Panc1 (cell line): ENCODE results near the gene CEACAM7. TPM values are rescaled to one million over a fixed set of nuclear protein-coding genes. Genes with fewer than 3 reads are reported as not detected.

ENCODE experiments used
- ATAC-seq: fragments of 200-7000 bp; cut with Tn5 transposase; 2 replicates; pipeline ENCODE4 v1.9.1; 2020; ENCODE audit warnings: mild to moderate bottlenecking, moderate library complexity
- BruUV-seq: library from RNA; stranded (reverse); fragments of 400-500 nt; replicated peaks from 2 replicates; lab custom pipeline; 2021; lab: Mats Ljungman, UMichigan
- CTCF ChIA-PET: fragments of 300-600 bp; sonication (Branson Sonifier 250); formaldehyde crosslinking; loops from one replicate; lab custom pipeline; 2022; ENCODE audit warnings: antibody characterized with exemption; lab: Charles Lee
- POLR2A ChIA-PET: fragments of 300-600 bp; sonication (Branson Sonifier 250); formaldehyde crosslinking; loops from one replicate; lab custom pipeline; 2022; ENCODE audit warnings: antibody characterized with exemption; lab: Charles Lee
- DNase-seq: peaks from one replicate; pipeline ENCODE4 v3.0.0-alpha.2; 2010; ENCODE audit warnings: low read depth, low spot score
- H3K27ac ChIP-seq: 2 replicates; pipeline ENCODE4 v1.5.1; 2011; ENCODE audit warnings: mild to moderate bottlenecking, low read length, inconsistent platforms
- H3K27me3 ChIP-seq: fragments of 200-500 bp; sonication (Bioruptor generic); 2 replicates; pipeline ENCODE4 v1.6.0; 2014; ENCODE audit warnings: low read length, inconsistent platforms; ENCODE audit not compliant: control insufficient read depth, insufficient read depth
- H3K36me3 ChIP-seq: fragments of 200-500 bp; sonication (Bioruptor generic); 2 replicates; pipeline ENCODE4 v1.5.1; 2014; ENCODE audit warnings: inconsistent platforms, mild to moderate bottlenecking, low read length, moderate library complexity; ENCODE audit not compliant: control insufficient read depth, insufficient read depth
- H3K4me1 ChIP-seq: 2 replicates; pipeline ENCODE4 v1.5.1; 2011; ENCODE audit warnings: inconsistent platforms, mild to moderate bottlenecking, low read length, moderate library complexity; ENCODE audit not compliant: control insufficient read depth, insufficient read depth
- H3K4me3 ChIP-seq, 2 experiments: 2 replicates each; pipeline ENCODE4 v1.5.1; 2011 to 2012; ENCODE audit warnings: low read depth in 2 of 2, low read length in 2 of 2, mild to moderate bottlenecking in 2 of 2, inconsistent platforms in 1 of 2, moderate library complexity in 1 of 2
- H3K9me3 ChIP-seq: fragments of 200-500 bp; sonication (Bioruptor generic); 2 replicates; pipeline ENCODE4 v1.5.1; 2014; ENCODE audit warnings: low read depth, mild to moderate bottlenecking, inconsistent platforms, low read length, moderate library complexity; ENCODE audit not compliant: control insufficient read depth, insufficient read depth
- POLR2AphosphoS5 ChIP-seq: IDR thresholded peaks from 2 replicates; pipeline ENCODE4 v1.6.1; 2012; ENCODE audit warnings: mild to moderate bottlenecking, low read depth, low read length, moderate library complexity
- SIN3A ChIP-seq: IDR thresholded peaks from 2 replicates; pipeline ENCODE4 v1.6.1; 2012; ENCODE audit warnings: low read depth, mild to moderate bottlenecking, low read length, moderate library complexity, borderline replicate concordance; ENCODE audit not compliant: insufficient read depth
- TCF7L2 ChIP-seq: IDR thresholded peaks from 2 replicates; pipeline ENCODE4 v1.6.1; 2011; ENCODE audit warnings: mild to moderate bottlenecking, low read depth, low read length, inconsistent platforms
- in situ Hi-C: cut with HindIII; loops from 2 replicates; pipeline ENCODE4 v1.10.0; 2016; ENCODE audit warnings: low sequenced_read_pairs, low pct_unique_long_range_greater_than_20kb
- intact Hi-C: fragments of 100-400 bp; cut with micrococcal nuclease; formaldehyde crosslinking; loops from one replicate; pipeline ENCODE4 v1.10.0; 2022; ENCODE audit not compliant: unreplicated experiment
- total RNA-seq: library from RNA; stranded (reverse); gene quantifications from one replicate; pipeline ENCODE4 v1.2.1, GENCODE V29; 2021; ENCODE audit not compliant: unreplicated experiment
- TF ChIP-seq, protein P1 (sequence below), 2 experiments: IDR thresholded peaks; 2 replicates each; pipeline ENCODE4 v1.6.1; 2011 to 2012; ENCODE audit warnings: low read depth in 2 of 2, control low read depth in 1 of 2, low read length in 1 of 2, mild to moderate bottlenecking in 1 of 2, moderate library complexity in 1 of 2; ENCODE audit not compliant: insufficient read depth in 1 of 2
- TF ChIP-seq, protein P2 (sequence below): fragments of 450-650 bp; IDR thresholded peaks from 2 replicates; pipeline ENCODE4 v1.5.1; 2017; ENCODE audit warnings: mild to moderate bottlenecking

Gene CEACAM7
- total RNA-seq, 1 experiment from 2014 or later = not detected

DNA sequence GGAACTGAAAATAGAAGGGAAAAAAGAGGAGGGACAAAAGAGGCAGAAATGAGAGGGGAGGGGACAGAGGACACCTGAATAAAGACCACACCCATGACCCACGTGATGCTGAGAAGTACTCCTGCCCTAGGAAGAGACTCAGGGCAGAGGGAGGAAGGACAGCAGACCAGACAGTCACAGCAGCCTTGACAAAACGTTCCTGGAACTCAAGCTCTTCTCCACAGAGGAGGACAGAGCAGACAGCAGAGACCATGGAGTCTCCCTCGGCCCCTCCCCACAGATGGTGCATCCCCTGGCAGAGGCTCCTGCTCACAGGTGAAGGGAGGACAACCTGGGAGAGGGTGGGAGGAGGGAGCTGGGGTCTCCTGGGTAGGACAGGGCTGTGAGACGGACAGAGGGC, 20.4 kb upstream of the CEACAM7 start, which contains the start of gene CEACAM5:
Gene CEACAM5 (plus strand): TSS at position 146 of the 400 bp plus-strand sequence. CDS start 106 bp downstream, at position 252.
- Histone ChIP-seq H3K4me3 (no peak within 1 kb of the TSS), H3K4me1 (no peaks in the 10 kb centered on the region), H3K27ac (no peak within 1 kb of the TSS), H3K9me3 (no peaks in the 10 kb centered on the region), H3K27me3 (no peaks in the 10 kb centered on the region; the same call in 1 of the 2 replicates), H3K36me3 (no peaks in the 10 kb centered on the region)
- no peak for ATAC-seq
- POLR2A ChIA-PET = no interaction called here
- no TSS peak for BruUV-seq
- in situ Hi-C loops (no loop called here), intact Hi-C loops (no loop called here)
- CTCF ChIA-PET = no interaction called here
- TF ChIP-seq, protein P1, sequence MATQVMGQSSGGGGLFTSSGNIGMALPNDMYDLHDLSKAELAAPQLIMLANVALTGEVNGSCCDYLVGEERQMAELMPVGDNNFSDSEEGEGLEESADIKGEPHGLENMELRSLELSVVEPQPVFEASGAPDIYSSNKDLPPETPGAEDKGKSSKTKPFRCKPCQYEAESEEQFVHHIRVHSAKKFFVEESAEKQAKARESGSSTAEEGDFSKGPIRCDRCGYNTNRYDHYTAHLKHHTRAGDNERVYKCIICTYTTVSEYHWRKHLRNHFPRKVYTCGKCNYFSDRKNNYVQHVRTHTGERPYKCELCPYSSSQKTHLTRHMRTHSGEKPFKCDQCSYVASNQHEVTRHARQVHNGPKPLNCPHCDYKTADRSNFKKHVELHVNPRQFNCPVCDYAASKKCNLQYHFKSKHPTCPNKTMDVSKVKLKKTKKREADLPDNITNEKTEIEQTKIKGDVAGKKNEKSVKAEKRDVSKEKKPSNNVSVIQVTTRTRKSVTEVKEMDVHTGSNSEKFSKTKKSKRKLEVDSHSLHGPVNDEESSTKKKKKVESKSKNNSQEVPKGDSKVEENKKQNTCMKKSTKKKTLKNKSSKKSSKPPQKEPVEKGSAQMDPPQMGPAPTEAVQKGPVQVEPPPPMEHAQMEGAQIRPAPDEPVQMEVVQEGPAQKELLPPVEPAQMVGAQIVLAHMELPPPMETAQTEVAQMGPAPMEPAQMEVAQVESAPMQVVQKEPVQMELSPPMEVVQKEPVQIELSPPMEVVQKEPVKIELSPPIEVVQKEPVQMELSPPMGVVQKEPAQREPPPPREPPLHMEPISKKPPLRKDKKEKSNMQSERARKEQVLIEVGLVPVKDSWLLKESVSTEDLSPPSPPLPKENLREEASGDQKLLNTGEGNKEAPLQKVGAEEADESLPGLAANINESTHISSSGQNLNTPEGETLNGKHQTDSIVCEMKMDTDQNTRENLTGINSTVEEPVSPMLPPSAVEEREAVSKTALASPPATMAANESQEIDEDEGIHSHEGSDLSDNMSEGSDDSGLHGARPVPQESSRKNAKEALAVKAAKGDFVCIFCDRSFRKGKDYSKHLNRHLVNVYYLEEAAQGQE (IDR thresholded peaks at IDR 0.05; ENCODE audit: insufficient read depth in 1 of 2, low read depth in 2 of 2, low read length in 1 of 2) = no peak
- no peak for TF ChIP-seq POLR2AphosphoS5
- TF ChIP-seq SIN3A = no peak
- TF ChIP-seq, protein P2, sequence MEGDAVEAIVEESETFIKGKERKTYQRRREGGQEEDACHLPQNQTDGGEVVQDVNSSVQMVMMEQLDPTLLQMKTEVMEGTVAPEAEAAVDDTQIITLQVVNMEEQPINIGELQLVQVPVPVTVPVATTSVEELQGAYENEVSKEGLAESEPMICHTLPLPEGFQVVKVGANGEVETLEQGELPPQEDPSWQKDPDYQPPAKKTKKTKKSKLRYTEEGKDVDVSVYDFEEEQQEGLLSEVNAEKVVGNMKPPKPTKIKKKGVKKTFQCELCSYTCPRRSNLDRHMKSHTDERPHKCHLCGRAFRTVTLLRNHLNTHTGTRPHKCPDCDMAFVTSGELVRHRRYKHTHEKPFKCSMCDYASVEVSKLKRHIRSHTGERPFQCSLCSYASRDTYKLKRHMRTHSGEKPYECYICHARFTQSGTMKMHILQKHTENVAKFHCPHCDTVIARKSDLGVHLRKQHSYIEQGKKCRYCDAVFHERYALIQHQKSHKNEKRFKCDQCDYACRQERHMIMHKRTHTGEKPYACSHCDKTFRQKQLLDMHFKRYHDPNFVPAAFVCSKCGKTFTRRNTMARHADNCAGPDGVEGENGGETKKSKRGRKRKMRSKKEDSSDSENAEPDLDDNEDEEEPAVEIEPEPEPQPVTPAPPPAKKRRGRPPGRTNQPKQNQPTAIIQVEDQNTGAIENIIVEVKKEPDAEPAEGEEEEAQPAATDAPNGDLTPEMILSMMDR = no peak
- TF ChIP-seq TCF7L2 = no peak
- DNase-seq = no peak

DNA sequence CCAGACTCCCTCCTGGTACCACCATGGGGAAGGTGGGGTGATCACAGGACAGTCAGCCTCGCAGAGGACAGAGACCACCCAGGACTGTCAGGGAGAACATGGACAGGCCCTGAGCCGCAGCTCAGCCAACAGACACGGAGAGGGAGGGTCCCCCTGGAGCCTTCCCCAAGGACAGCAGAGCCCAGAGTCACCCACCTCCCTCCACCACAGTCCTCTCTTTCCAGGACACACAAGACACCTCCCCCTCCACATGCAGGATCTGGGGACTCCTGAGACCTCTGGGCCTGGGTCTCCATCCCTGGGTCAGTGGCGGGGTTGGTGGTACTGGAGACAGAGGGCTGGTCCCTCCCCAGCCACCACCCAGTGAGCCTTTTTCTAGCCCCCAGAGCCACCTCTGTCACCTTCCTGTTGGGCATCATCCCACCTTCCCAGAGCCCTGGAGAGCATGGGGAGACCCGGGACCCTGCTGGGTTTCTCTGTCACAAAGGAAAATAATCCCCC, 19.9 kb upstream of the CEACAM7 start:
- no peaks in the 10 kb centered on the region; the same call in 1 of the 2 replicates for H3K27me3 ChIP-seq
- H3K36me3 ChIP-seq = no peaks in the 10 kb centered on the region
- intact Hi-C loops = loop anchor here (2.0 kb wide), 1 partner anchor 39 kb away; no protein-coding TSS in a partner anchor
- no peak overlapping the region for H3K27ac ChIP-seq
- ATAC-seq = no peak
- H3K4me1 ChIP-seq = no peaks in the 10 kb centered on the region
- DNase-seq = no peak
- no TSS peak for BruUV-seq
- POLR2A ChIA-PET = no interaction called here
- H3K9me3 ChIP-seq = no peaks in the 10 kb centered on the region
- CTCF ChIA-PET = interaction anchor here (1.0 kb wide), 1 partner anchor 28 kb away, joined by 3 read pairs; no protein-coding TSS in a partner anchor
- TF ChIP-seq POLR2AphosphoS5 (no peak), TCF7L2 (no peak), SIN3A (no peak)
- TF ChIP-seq, protein P2 = no peak
- TF ChIP-seq, protein P1 (IDR thresholded peaks at IDR 0.05; ENCODE audit: insufficient read depth in 1 of 2, low read depth in 2 of 2, low read length in 1 of 2) = no peak
- in situ Hi-C loops = no loop called here
- no peak overlapping the region for H3K4me3 ChIP-seq
